Keratinocyte (primary cell): Measurements from ENCODE around the gene ROR2. TPM values are rescaled to one million over a fixed set of nuclear protein-coding genes. Genes with fewer than 3 reads are reported as not detected.

ENCODE experiments used
- DNase-seq: peaks from one replicate; pipeline ENCODE4 v3.0.0-alpha.2; 2011; ENCODE audit warnings: low read depth, missing footprints, low spot score
- FAIRE-seq: peaks from 2 replicates; lab custom pipeline; 2011; peaks lifted over from hg19 to GRCh38; lab: Jason Lieb, UNC
- H2AFZ ChIP-seq: 2 replicates; pipeline ENCODE4 v1.6.0; 2012; ENCODE audit warnings: low read length, control low read depth, inconsistent platforms; ENCODE audit not compliant: control insufficient read depth
- H3K27ac ChIP-seq: 2 replicates; pipeline ENCODE4 v1.5.1; 2011; ENCODE audit warnings: low read length; ENCODE audit not compliant: control insufficient read depth, insufficient read depth
- H3K27me3 ChIP-seq: 3 replicates; pipeline ENCODE4 v1.6.0; 2011; ENCODE audit warnings: low read length; ENCODE audit not compliant: control insufficient read depth, insufficient read depth; ENCODE audit errors: extremely low read depth
- H3K36me3 ChIP-seq, 2 experiments: 2 replicates in 1 of 2; 3 replicates in 1 of 2; pipeline ENCODE4 v1.5.1; 2011; ENCODE audit warnings: low read length in 2 of 2, mild to moderate bottlenecking in 1 of 2; ENCODE audit not compliant: control insufficient read depth in 2 of 2, insufficient read depth in 2 of 2; ENCODE audit errors: extremely low read depth in 1 of 2
- H3K4me1 ChIP-seq: 3 replicates; pipeline ENCODE4 v1.5.1; 2011; ENCODE audit warnings: low read length; ENCODE audit not compliant: control insufficient read depth, insufficient read depth; ENCODE audit errors: extremely low read depth
- H3K4me2 ChIP-seq: 3 replicates; pipeline ENCODE4 v1.6.0; 2011; ENCODE audit warnings: low read depth, low read length; ENCODE audit not compliant: control insufficient read depth, insufficient read depth; ENCODE audit errors: extremely low read depth
- H3K4me3 ChIP-seq, 3 experiments: fragments of 200-600 bp in 1 of 3; sonication (generic) in 1 of 3; 2 replicates in 2 of 3; 3 replicates in 1 of 3; pipeline ENCODE4 v1.5.1; 2011 to 2016; ENCODE audit warnings: low read length in 3 of 3, mild to moderate bottlenecking in 3 of 3, control low read depth in 2 of 3, inconsistent platforms in 1 of 3, low read depth in 1 of 3, mixed read lengths in 1 of 3, mixed run types in 1 of 3, moderate library complexity in 1 of 3; ENCODE audit not compliant: control insufficient read depth in 2 of 3, insufficient read depth in 2 of 3; ENCODE audit errors: extremely low read depth in 1 of 3
- H3K79me2 ChIP-seq: 2 replicates; pipeline ENCODE4 v1.6.0; 2012; ENCODE audit warnings: low read length; ENCODE audit not compliant: control insufficient read depth, insufficient read depth
- H3K9ac ChIP-seq: 3 replicates; pipeline ENCODE4 v1.6.0; 2011; ENCODE audit warnings: low read length; ENCODE audit not compliant: control insufficient read depth, insufficient read depth; ENCODE audit errors: extremely low read depth
- H3K9me1 ChIP-seq: 3 replicates; pipeline ENCODE4 v1.6.0; 2011; ENCODE audit warnings: low read length; ENCODE audit not compliant: control insufficient read depth, insufficient read depth; ENCODE audit errors: extremely low read depth
- H3K9me3 ChIP-seq: 2 replicates; pipeline ENCODE4 v1.5.1; 2012; ENCODE audit warnings: low read depth, low read length; ENCODE audit not compliant: control insufficient read depth
- H4K20me1 ChIP-seq: 3 replicates; pipeline ENCODE4 v1.6.0; 2011; ENCODE audit warnings: low read length; ENCODE audit not compliant: control insufficient read depth, insufficient read depth; ENCODE audit errors: extremely low read depth
- EZH2 ChIP-seq: IDR thresholded peaks from one replicate; pipeline ENCODE4 v1.6.1; 2012; ENCODE audit warnings: inconsistent platforms, mild to moderate bottlenecking, low read length, moderate library complexity
- dilution Hi-C: fragments of 300-500 bp; cut with MboI; formaldehyde crosslinking; loops from one replicate; pipeline ENCODE4 v1.7.0; 2020; ENCODE audit warnings: low sequenced_read_pairs; ENCODE audit not compliant: extremely low pct_ligation_motif_present
- polyA plus RNA-seq, 5 experiments: library from polyadenylated mRNA; depleted of rRNA in 3 of 5; stranded (reverse) in 3 of 5; stranded (forward) in 1 of 5; unstranded in 1 of 5; fragments of >200 nt; gene quantifications; 1 replicate in 1 of 5; 2 replicates in 3 of 5; 3 replicates in 1 of 5; pipeline versions ENCODE4 v1.2.1 to v1.2.3, GENCODE V29; 2011 to 2012; ENCODE audit warnings: missing spikeins in 2 of 5, low read depth in 1 of 5, low replicate concordance in 1 of 5
- TF ChIP-seq, protein P1 (sequence below), 3 experiments: IDR thresholded peaks in 1 of 3; conservative IDR thresholded peaks in 1 of 3; optimal IDR thresholded peaks in 1 of 3; 2 replicates in 2 of 3; 3 replicates in 1 of 3; pipeline versions ENCODE3 to v1.5.1; 2011; ENCODE audit warnings: low read length in 3 of 3, mild to moderate bottlenecking in 3 of 3, moderate library complexity in 2 of 3, control low read depth in 1 of 3, inconsistent platforms in 1 of 3; ENCODE audit not compliant: insufficient read depth in 2 of 3; ENCODE audit errors: extremely low read depth in 1 of 3

ROR2 gene
- polyA plus RNA-seq, 1 donor (not counting 4 experiments of a cell fraction or from before 2014, with no cell fraction given) = 0.22 TPM

DNA sequence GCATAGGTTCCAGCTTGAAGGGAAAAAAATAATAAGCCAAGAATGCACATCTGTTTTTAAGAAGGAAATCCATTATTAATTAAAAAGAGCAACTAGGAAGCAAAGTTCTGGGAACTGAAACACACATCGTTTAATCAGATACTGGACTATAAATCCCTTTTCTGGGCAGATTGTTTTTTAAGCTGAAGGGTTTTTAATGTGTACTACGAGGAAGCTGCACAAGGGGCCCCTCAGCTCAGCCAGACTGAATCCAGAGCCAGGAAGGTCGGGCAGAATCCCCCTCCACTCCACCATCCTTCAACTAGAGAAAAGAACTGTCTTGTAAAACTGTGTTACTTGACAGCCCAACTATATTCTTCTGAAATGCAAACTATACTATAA is 49.2 kb downstream of the ROR2 start:
- no peak overlapping the region for H3K4me2 ChIP-seq
- H4K20me1 ChIP-seq = no peaks in the 10 kb centered on the region
- no peak overlapping the region for H3K9ac ChIP-seq
- FAIRE-seq = no peak
- H3K27ac ChIP-seq = no peak overlapping the region
- H3K4me3 ChIP-seq = no peak overlapping the region
- no peaks in the 10 kb centered on the region for H3K4me1 ChIP-seq
- H3K9me1 ChIP-seq = no peaks in the 10 kb centered on the region
- H3K36me3 ChIP-seq = no peaks in the 10 kb centered on the region
- TF ChIP-seq, protein P1, sequence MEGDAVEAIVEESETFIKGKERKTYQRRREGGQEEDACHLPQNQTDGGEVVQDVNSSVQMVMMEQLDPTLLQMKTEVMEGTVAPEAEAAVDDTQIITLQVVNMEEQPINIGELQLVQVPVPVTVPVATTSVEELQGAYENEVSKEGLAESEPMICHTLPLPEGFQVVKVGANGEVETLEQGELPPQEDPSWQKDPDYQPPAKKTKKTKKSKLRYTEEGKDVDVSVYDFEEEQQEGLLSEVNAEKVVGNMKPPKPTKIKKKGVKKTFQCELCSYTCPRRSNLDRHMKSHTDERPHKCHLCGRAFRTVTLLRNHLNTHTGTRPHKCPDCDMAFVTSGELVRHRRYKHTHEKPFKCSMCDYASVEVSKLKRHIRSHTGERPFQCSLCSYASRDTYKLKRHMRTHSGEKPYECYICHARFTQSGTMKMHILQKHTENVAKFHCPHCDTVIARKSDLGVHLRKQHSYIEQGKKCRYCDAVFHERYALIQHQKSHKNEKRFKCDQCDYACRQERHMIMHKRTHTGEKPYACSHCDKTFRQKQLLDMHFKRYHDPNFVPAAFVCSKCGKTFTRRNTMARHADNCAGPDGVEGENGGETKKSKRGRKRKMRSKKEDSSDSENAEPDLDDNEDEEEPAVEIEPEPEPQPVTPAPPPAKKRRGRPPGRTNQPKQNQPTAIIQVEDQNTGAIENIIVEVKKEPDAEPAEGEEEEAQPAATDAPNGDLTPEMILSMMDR (optimal IDR thresholded peaks at IDR 0.05 in 1 of 3, IDR thresholded peaks at IDR 0.05 in 1 of 3, conservative IDR thresholded peaks at IDR 0.05 in 1 of 3; ENCODE audit: extremely low read depth in 1 of 3, insufficient read depth in 2 of 3, low read length in 3 of 3) = no peak
- no peak for TF ChIP-seq EZH2
- H3K79me2 ChIP-seq = no peaks in the 10 kb centered on the region
- DNase-seq = no peak
- H3K27me3 ChIP-seq = peaks cover 11% of the 10 kb centered on the region
- H3K9me3 ChIP-seq = no peaks in the 10 kb centered on the region
- H2AFZ ChIP-seq = no peak overlapping the region
- dilution Hi-C loops = no loop called here

DNA sequence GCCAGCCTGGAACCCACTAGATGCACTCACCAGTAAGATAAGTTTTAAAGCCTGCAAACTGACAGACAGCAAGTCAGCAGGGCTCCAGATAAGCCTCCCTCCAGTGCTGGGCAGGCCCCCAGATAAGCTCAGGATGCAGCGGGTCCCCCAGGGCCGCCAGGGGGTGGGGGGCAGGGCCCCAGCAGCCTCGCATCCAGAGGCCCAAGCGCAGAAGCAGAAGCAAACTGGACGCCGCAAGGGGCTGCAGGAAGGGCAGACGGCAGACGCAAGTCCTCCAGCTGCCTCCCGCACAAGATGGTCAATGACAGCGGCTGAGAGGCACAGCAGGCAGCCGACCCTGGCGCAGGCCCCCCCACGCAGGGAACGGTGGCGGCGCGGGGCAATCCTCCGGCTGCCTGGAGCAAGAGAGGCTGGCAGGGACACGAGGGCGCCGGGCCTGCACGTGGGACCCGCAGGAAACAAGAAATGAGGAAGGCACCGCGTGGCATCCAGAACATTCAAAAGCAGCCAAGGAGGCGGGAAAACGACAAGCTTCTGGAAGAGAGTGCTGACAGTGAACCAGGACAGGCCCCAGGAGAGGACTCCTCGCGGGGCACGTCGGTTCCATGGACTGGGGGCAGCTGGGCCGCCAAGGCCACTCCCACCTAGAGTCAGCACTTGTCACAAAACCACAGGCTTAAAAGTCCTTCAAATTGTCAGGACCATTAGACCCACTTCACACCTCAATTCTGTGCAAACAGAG is 49.8 kb downstream of the ROR2 start:
- H3K27ac ChIP-seq = no peak overlapping the region
- DNase-seq (no peak), FAIRE-seq (no peak)
- no peak overlapping the region for H3K4me3 ChIP-seq
- H4K20me1 ChIP-seq = no peaks in the 10 kb centered on the region
- no peak for TF ChIP-seq EZH2
- TF ChIP-seq, protein P1 (optimal IDR thresholded peaks at IDR 0.05 in 1 of 3, IDR thresholded peaks at IDR 0.05 in 1 of 3, conservative IDR thresholded peaks at IDR 0.05 in 1 of 3; ENCODE audit: extremely low read depth in 1 of 3, insufficient read depth in 2 of 3, low read length in 3 of 3) = no peak
- H2AFZ ChIP-seq = no peak overlapping the region
- H3K36me3 ChIP-seq = no peaks in the 10 kb centered on the region
- dilution Hi-C loops = no loop called here
- H3K79me2 ChIP-seq = no peaks in the 10 kb centered on the region
- no peak overlapping the region for H3K4me2 ChIP-seq
- H3K4me1 ChIP-seq = no peaks in the 10 kb centered on the region
- H3K27me3 ChIP-seq = peaks cover 11% of the 10 kb centered on the region
- H3K9me3 ChIP-seq = no peaks in the 10 kb centered on the region
- H3K9ac ChIP-seq = no peak overlapping the region
- H3K9me1 ChIP-seq = no peaks in the 10 kb centered on the region
